Central memory CD8-positive, alpha-beta T cell (primary cell): Measurements from ENCODE around the gene FHAD1.

Experiments
- ATAC-seq: fragments of 150-1000 bp; cut with Tn5 transposase; replicated peaks from 2 replicates; pipeline ENCODE4 v1.10.0; 2022; ENCODE audit warnings: mild to moderate bottlenecking, moderate FRiP score, moderate number of reproducible peaks; ENCODE audit not compliant: poor library complexity, severe bottlenecking; ENCODE audit errors: extremely low read depth
- DNase-seq, 2 donors: peaks; one replicate each; pipeline ENCODE4 v3.0.0; 2021; ENCODE audit warnings: low spot score in 2 of 2
- H3K27ac Mint-ChIP-seq: one replicate; pipeline ENCODE4 v1.8.0; 2022; ENCODE audit warnings: low read depth, mild to moderate bottlenecking, moderate library complexity, mixed read lengths
- H3K27me3 Mint-ChIP-seq: one replicate; pipeline ENCODE4 v1.8.0; 2022; ENCODE audit warnings: mixed read lengths
- H3K36me3 Mint-ChIP-seq: one replicate; pipeline ENCODE4 v1.8.0; 2022; ENCODE audit warnings: mild to moderate bottlenecking, moderate library complexity, mixed read lengths; ENCODE audit not compliant: insufficient read depth
- H3K4me1 Mint-ChIP-seq: one replicate; pipeline ENCODE4 v1.8.0; 2022; ENCODE audit warnings: mixed read lengths
- H3K4me3 Mint-ChIP-seq: one replicate; pipeline ENCODE4 v1.8.0; 2022; ENCODE audit warnings: mild to moderate bottlenecking, moderate library complexity, mixed read lengths
- H3K9me3 Mint-ChIP-seq: one replicate; pipeline ENCODE4 v1.8.0; 2022; ENCODE audit warnings: mixed read lengths

Gene FHAD1

DNA sequence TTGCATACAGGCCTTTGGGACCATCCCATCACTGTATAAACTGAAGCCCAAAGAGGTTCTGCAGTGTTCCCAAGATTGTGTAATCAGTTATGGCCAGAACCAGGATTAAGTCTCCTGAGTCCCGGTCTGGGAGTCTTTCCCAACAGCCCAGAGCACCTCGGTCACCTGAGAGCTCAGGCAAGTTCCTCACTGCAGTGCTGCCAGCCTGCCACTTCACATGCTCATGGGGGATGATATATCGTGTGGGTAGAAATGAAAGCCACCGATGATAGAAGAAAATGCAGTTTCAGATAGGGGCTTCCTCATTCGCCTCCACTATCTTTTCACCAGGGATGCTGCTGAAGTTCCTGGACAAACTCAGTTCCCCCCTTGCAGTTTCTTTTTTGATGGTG is 30.4 kb downstream of the FHAD1 start:
- H3K36me3 Mint-ChIP-seq, result peaks cover 2% of the 10 kb centered on the region
- peaks cover 57% of the 10 kb centered on the region for H3K27me3 Mint-ChIP-seq
- no peak overlapping the region for H3K27ac Mint-ChIP-seq
- H3K4me3 Mint-ChIP-seq, result no peak overlapping the region
- no peaks in the 10 kb centered on the region for H3K9me3 Mint-ChIP-seq
- ATAC-seq (no peak), DNase-seq (no peak)
- H3K4me1 Mint-ChIP-seq, result no peaks in the 10 kb centered on the region

- ATAC-seq, result no peak
- no peak overlapping the region for H3K4me3 Mint-ChIP-seq
- no peaks in the 10 kb centered on the region for H3K36me3 Mint-ChIP-seq
- no peak overlapping the region for H3K27ac Mint-ChIP-seq
- no peak for DNase-seq
- peaks cover 52% of the 10 kb centered on the region for H3K27me3 Mint-ChIP-seq
- no peaks in the 10 kb centered on the region for H3K9me3 Mint-ChIP-seq
- H3K4me1 Mint-ChIP-seq, result no peaks in the 10 kb centered on the region
Observed at GRCh38 chr1:15277933-15278332, 30.9 kb downstream of the FHAD1 start.

- no peak for ATAC-seq
- peaks cover 51% of the 10 kb centered on the region for H3K27me3 Mint-ChIP-seq
- no peak for DNase-seq
- no peaks in the 10 kb centered on the region for H3K9me3 Mint-ChIP-seq
- no peak overlapping the region for H3K27ac Mint-ChIP-seq
- no peak overlapping the region for H3K4me3 Mint-ChIP-seq
- H3K4me1 Mint-ChIP-seq, result no peaks in the 10 kb centered on the region
- no peaks in the 10 kb centered on the region for H3K36me3 Mint-ChIP-seq
Observed at GRCh38 chr1:15279576-15280230, 32.7 kb downstream of the FHAD1 start.

DNA sequence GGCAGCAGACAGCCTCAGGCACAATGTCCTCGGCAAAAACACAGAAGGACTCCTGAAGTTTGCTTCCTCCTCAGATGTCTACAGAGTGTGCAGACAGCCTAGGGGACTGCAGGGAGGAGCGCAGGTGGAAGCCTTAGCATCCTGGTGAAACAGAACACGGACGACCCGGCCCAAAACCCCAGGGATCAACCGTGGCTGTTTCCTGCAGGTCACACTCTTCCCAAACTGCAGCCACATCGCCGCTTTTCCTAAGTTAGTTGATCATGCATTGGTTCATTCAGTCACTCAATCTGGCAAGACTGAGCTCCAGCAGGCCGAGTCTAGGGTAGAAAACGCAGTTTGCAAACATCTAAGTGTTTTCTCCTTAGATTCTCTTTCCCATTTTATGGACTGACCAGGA is 33.4 kb downstream of the FHAD1 start:
- H3K9me3 Mint-ChIP-seq, result no peaks in the 10 kb centered on the region
- H3K27ac Mint-ChIP-seq, result no peak overlapping the region
- H3K4me3 Mint-ChIP-seq, result no peak overlapping the region
- H3K4me1 Mint-ChIP-seq, result no peaks in the 10 kb centered on the region
- ATAC-seq (no peak), DNase-seq (no peak)
- no peaks in the 10 kb centered on the region for H3K36me3 Mint-ChIP-seq
- H3K27me3 Mint-ChIP-seq, result peaks cover 46% of the 10 kb centered on the region

GRCh38 chr1:15282038-15282437 is 35.0 kb downstream of the FHAD1 start:
- Mint-ChIP-seq H3K9me3 (no peaks in the 10 kb centered on the region), H3K4me1 (no peaks in the 10 kb centered on the region), H3K4me3 (no peak overlapping the region), H3K36me3 (no peaks in the 10 kb centered on the region), H3K27me3 (peaks cover 46% of the 10 kb centered on the region), H3K27ac (no peak overlapping the region)
- DNase-seq (no peak), ATAC-seq (no peak)

DNA sequence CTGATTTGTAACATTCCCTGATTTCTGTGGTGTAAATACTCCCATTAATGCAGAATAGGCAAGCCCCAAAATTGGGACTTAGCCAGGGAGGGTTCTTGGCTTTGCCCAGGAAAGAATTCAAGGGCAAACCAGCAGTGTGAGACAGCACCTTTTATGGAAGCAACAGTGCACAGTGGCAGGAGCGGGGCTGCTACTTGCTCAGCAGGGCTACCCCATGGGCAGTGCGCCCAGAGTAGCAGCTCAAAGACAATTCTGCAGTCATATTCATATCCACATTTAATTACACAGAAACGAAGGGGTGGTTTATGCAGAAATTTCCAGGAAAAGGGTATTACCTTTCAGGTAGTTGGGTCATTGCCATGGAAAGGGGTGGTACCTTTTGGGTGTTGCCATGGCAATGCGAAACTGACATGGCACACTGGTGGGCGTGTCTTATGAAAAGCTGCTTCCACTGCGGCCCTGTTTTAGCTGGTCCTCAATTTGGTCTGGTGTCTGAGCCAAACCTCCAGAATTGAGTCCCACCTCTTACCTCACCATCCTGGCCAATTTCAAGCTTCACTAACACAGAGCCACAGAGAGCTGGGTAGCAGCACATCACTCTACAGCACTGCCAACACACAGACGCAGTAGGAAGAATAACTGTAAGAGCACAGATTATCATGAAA is 35.9 kb downstream of the FHAD1 start:
- no peaks in the 10 kb centered on the region for H3K4me1 Mint-ChIP-seq
- no peaks in the 10 kb centered on the region for H3K36me3 Mint-ChIP-seq
- H3K4me3 Mint-ChIP-seq, result no peak overlapping the region
- peaks cover 40% of the 10 kb centered on the region for H3K27me3 Mint-ChIP-seq
- no peaks in the 10 kb centered on the region for H3K9me3 Mint-ChIP-seq
- ATAC-seq, result no peak
- no peak for DNase-seq
- H3K27ac Mint-ChIP-seq, result no peak overlapping the region

GRCh38 chr1:15283526-15283925 is 36.5 kb downstream of the FHAD1 start:
- H3K36me3 Mint-ChIP-seq, result no peaks in the 10 kb centered on the region
- DNase-seq, result no peak
- H3K27ac Mint-ChIP-seq, result no peak overlapping the region
- peaks cover 44% of the 10 kb centered on the region for H3K27me3 Mint-ChIP-seq
- H3K4me1 Mint-ChIP-seq, result no peaks in the 10 kb centered on the region
- no peak overlapping the region for H3K4me3 Mint-ChIP-seq
- ATAC-seq, result no peak
- no peaks in the 10 kb centered on the region for H3K9me3 Mint-ChIP-seq

DNA sequence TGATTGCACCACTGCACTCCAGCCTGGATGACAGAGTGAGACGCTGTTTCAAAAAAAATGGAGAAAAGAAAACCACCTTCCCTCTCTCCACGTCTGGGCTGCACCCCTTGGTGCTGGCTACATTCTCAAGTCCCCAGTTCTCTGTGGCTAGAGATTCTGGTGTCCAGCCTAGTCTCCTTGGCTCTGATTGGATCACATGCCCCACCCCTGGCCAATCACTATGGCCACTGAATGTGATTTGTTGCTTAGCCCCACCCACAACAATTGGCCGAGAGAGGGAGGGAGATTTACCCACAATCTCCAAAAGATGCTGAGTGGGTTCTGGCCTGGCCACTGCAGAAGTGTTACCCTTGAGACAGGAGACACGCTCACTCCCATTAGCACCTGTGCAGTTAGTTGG is 39.4 kb downstream of the FHAD1 start:
- Mint-ChIP-seq H3K9me3 (no peaks in the 10 kb centered on the region), H3K27ac (no peak overlapping the region), H3K4me1 (peaks cover 6% of the 10 kb centered on the region), H3K4me3 (no peak overlapping the region), H3K36me3 (no peaks in the 10 kb centered on the region), H3K27me3 (peaks cover 28% of the 10 kb centered on the region)
- DNase-seq (no peak), ATAC-seq (no peak)

DNA sequence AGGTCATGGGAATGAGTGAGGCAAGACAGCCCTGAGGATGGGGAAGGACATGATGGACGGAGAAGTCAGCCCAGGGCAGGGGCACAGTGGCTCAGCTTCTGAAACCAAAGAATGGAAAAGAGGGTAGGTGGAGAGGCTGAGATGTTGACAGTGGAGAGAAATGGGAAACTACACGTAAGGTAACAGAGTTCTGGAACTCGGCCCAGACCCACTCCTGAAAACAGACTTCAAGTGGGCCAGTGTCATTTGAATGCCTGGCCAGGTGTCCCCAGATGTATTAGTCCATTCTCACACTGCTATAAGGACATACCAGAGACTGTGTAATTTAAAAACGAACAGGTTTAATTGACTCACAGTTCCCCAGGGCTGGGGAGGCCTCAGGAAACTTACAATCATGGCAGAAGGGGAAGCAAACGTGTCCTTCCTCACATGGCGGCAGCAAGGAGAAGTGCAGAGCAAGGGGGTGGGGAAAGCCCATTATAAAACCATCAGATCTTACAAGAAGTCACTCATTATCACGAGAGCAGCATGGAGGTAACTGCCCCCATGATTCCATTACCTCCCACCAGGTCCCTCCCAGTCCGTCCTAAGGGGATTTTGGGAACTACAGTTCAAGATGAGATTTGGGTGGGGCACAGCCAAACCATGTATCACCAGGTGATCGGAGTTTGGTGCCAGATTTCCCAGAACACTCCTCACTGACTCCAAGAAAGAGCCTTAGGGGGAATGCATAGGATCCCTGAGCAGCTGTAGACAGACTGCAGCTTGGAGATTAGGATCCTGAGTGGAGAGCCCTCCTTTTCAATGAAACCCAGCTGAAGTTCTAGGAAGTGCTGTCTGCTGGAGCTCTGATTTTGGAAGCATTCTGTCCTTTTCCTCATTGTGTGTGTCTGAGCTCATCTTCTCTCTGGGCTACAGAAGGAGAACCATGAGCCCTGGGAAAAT is 40.3 kb downstream of the FHAD1 start:
- Mint-ChIP-seq H3K4me3 (no peak overlapping the region), H3K27me3 (peaks cover 27% of the 10 kb centered on the region), H3K4me1 (peaks cover 6% of the 10 kb centered on the region), H3K36me3 (no peaks in the 10 kb centered on the region), H3K9me3 (no peaks in the 10 kb centered on the region), H3K27ac (no peak overlapping the region)
- ATAC-seq (no peak), DNase-seq (no peak)

GRCh38 chr1:15288173-15288926 is 41.3 kb downstream of the FHAD1 start:
- H3K36me3 Mint-ChIP-seq, result no peaks in the 10 kb centered on the region
- H3K4me3 Mint-ChIP-seq, result no peak overlapping the region
- DNase-seq (no peak), ATAC-seq (no peak)
- H3K4me1 Mint-ChIP-seq, result peaks cover 6% of the 10 kb centered on the region
- H3K9me3 Mint-ChIP-seq, result no peaks in the 10 kb centered on the region
- H3K27me3 Mint-ChIP-seq, result peaks cover 27% of the 10 kb centered on the region
- no peak overlapping the region for H3K27ac Mint-ChIP-seq

DNA sequence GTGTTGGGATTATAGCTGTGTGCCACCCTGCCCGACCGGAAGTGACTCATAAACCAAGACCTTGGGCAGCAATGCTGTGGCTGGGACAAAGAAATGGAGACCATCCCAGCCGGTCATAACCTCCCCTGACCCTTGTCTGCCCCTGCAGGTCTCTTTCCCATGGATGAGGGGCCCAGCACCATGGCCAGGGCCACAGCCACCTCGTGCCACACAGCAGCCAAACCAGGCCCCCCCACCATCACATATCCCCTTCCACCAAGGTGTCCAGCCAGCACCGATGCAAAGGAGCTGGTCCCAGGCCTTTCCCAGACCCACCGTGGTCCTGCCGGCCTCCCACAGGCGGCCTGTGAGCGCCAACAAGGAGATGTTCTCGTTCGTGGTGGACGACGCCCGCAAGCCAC is 42.2 kb downstream of the FHAD1 start:
- Mint-ChIP-seq H3K4me1 (peaks cover 6% of the 10 kb centered on the region), H3K36me3 (no peaks in the 10 kb centered on the region), H3K27me3 (peaks cover 27% of the 10 kb centered on the region), H3K9me3 (no peaks in the 10 kb centered on the region), H3K27ac (no peak overlapping the region), H3K4me3 (no peak overlapping the region)
- no peak for ATAC-seq
- DNase-seq, result no peak

- Mint-ChIP-seq H3K36me3 (no peaks in the 10 kb centered on the region), H3K27ac (peak overlapping the region; percentile 50), H3K27me3 (peaks cover 26% of the 10 kb centered on the region), H3K4me1 (peaks cover 6% of the 10 kb centered on the region), H3K9me3 (no peaks in the 10 kb centered on the region), H3K4me3 (no peak overlapping the region)
- no peak for ATAC-seq
- DNase-seq, result no peak
Observed at GRCh38 chr1:15290382-15290781, 43.4 kb downstream of the FHAD1 start.
